ENCODE measurements around the gene PTPRK. TPM values are rescaled to one million over a fixed set of nuclear protein-coding genes. Genes with fewer than 3 reads are reported as not detected.
"Not testable (repeated sequence)": the region's sequence is repeated elsewhere in the genome, so short reads cannot be mapped to it uniquely, and the experiment has no call there.

Gene PTPRK
- total RNA-seq, 1 donor from 2014 or later: 13.6 TPM

GRCh38 chr6:128032042-128032441 is 488.4 kb downstream of the PTPRK start:
- DNase-seq (ENCODE audit: low spot score): no peak

DNA sequence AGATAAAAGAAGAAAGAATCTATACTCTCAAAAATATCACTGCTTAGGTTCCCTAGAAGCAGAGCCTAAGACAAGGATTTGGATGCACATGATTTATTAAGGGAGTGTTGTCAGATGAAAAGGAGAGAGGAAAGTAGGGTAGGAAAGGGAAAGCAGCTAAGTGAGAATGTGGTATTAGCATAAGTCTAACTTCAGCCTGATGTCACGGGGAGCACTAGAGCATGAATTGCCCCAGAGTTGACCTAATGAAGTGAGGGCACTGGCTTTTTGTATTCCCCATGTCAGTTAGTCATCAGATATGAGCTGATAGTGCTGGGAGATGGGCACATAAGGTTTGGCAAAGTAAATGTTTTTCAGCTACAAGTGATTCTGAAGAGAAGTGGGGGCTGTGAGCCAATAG is 490.6 kb downstream of the PTPRK start:
- no peak for DNase-seq (ENCODE audit: low spot score)

DNA sequence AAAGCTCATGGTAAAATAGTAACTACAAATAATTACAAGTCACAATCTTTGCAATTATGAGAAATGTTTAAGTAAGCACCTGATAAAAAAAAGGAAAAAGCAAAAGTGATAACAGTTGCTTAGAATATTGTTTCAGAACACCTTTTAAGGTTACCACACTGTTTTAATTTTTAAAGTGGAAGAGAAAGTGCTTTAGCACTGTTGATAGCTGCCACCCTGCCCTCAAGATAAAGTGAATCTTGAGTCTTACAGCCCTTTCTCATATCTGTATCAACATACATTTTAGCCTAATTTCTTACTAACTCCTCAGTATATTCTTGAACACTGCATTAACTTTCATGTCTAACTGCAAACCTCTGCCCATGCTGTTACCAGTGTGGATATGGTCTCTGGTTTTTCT is 492.2 kb downstream of the PTPRK start:
- DNase-seq (ENCODE audit: low spot score): no peak

DNA sequence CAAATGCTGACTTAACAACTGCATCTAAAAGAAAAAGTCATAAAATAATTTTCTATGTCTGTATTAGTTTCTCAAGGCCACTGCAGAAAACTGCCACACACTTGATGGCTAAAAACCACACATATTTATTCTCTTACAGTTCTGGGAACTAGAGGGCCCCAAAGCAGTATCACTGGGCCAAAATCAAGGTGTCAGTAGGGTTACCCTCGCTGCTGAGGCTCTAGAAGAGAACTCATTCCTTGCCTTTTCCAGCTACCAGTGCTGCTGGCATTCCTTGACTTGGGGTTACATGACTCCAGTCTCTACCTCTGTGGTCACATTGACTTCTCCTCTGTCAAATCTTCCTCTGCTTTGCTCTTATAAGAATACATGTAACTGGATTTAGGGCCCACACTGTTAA is 494.9 kb downstream of the PTPRK start:
- no peak for DNase-seq (ENCODE audit: low spot score)

GRCh38 chr6:128024969-128025368 is 495.4 kb downstream of the PTPRK start:
- DNase-seq (ENCODE audit: low spot score): no peak

- DNase-seq (ENCODE audit: low spot score): no peak
Measured at GRCh38 chr6:128024046-128024445, 496.4 kb downstream of the PTPRK start.

- no peak for DNase-seq (ENCODE audit: low spot score)
Measured at GRCh38 chr6:128018821-128019220, 501.6 kb downstream of the PTPRK start.

DNA sequence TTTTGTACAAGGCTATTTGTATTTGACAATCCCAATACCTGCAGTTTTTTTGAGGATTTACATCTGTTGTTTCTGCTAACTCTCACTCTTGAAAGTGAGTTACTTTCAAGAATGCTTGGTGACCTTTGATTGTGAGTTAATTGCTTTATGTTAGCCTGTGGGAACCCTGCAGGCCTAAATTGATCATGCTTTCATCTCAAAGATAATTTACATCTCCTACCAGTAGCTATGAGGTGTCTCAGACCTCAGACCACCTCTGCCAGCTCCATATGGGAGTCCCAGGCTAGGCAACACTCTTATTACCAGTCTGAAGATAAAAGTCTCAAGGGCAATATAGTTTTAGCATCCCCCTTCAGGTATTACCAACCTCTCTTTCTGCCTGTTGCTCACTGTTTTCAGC is 503.1 kb downstream of the PTPRK start:
- no peak for DNase-seq (ENCODE audit: low spot score)

GRCh38 chr6:128007658-128008057 is 512.7 kb downstream of the PTPRK start:
- no peak for DNase-seq (ENCODE audit: low spot score)

DNA sequence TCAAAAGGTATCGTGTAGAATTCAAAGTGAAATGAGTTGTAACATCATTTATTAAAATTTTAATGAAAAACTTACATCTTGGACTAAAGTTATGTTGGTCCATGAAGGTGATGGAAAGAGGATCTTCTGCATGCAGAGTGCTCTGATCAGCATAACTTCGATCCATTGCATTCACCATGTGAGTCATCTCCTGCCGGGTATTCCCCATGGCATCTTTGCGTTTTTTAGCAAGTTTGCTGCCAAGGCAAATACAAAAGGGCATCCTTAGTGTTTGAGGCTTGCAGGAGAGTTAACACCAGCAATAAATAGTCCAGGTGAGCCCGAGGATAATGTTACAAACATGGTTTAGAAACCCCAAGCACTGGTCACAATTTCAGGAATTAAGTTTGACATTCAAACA is 515.4 kb downstream of the PTPRK start:
- no peak for DNase-seq (ENCODE audit: low spot score)

- DNase-seq (ENCODE audit: low spot score): no peak
Measured at GRCh38 chr6:128000363-128000762, 520.0 kb downstream of the PTPRK start.

- DNase-seq (ENCODE audit: low spot score): no peak
Measured at GRCh38 chr6:127998985-127999384, 521.4 kb downstream of the PTPRK start.

GRCh38 chr6:127997496-127998164 is 522.8 kb downstream of the PTPRK start:
- no peak for DNase-seq (ENCODE audit: low spot score)

DNA sequence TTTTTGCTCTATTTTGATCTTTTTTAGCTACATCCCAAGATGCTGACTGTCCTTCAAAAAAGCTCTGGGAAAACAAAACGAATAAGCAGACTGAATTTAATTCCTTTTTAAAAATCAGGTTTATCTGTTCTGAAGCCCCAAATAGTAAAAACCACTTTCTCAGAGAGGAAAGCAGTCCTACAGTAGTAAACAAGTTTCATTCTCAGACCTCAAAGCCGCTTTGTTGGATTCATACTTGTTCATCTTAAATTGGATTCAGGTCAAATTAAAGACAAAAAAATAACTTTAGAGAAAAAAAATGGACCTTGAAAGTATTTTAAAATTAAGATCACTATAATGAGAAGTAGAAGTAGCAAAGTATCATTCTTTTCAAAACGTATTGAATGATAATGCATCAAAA is 523.5 kb downstream of the PTPRK start:
- DNase-seq (ENCODE audit: low spot score): no peak

- DNase-seq (ENCODE audit: low spot score): no peak
Measured at GRCh38 chr6:127992144-127992543, 528.3 kb downstream of the PTPRK start.

DNA sequence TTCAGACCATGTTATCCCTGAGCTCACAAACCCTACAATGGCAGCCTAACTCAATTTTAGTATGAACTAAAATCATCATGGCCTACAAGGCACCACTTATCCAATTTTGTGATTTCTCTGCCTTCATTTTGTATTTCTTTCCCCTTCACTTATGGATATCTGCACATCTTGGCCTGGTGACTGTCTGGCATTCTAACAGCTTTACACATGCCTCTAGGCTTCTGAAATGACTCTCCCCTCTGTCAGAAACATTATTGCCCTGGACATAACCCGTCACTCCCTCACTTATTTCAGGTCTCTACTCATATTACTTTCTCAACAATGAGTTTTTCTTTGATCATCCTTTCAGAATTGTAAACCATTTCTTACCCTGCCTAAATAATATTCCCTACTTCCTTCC is 530.3 kb downstream of the PTPRK start:
- no peak for DNase-seq (ENCODE audit: low spot score)

GRCh38 chr6:127980996-127981395 is 539.4 kb downstream of the PTPRK start:
- DNase-seq (ENCODE audit: low spot score): no peak

DNA sequence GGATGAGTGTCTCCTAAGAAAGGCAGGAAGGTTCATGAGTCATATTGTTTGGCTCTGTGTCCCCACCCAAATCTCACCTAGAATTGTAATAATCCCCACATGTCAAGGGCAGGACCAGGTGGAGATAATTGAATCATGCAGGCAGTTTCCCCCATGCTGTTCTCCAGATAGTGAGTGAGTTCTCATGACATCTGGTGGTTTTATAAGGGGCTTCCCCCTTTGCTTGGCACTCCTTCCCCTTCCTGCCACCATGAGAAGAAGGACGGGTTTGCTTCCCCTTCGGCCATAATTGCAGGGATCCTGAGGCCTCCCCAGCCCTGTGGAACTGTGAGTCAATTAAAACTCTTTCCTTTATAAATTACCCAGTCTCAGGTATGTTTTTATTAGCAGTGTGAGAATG is 542.2 kb downstream of the PTPRK start:
- not testable (repeated sequence) for DNase-seq (ENCODE audit: low spot score)

DNA sequence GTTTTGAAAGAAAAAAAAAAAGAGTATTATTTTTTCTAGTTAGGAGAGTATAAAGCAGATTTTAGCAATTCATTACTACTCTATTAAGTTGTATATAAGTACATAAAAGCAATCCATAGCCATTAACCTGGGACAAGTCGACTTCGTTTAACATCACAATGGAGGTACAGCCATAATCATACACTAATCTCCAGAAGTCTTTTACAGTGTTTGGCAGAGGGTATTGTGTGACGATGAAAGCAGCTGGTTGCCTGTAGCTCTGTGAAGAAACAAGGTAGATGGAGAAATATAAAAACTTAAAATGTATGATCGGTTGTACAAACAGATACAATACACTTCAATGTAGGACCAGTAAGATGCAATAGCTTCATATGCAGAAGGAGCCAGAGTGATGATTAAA is 543.6 kb downstream of the PTPRK start:
- no peak for DNase-seq (ENCODE audit: low spot score)

GRCh38 chr6:127976111-127976510 is 544.3 kb downstream of the PTPRK start:
- DNase-seq (ENCODE audit: low spot score): no peak

DNA sequence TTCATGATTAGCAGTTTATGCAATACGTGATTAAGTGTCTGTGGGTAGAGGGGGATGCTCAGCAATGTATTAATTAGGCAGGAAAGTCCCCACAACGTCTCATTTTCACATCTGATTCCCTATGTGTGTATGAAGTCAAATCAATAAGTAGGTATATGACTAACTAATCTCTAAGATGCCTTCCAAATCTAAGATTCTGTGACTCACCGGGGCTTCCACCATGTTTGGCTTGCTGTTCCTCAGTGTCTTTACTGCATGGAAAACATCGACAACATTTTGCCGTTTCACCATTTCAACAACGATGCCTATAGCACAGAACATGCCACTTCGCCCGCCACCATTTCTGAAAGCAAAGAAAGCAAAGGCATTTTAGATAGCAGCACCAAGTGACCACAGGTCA is 547.6 kb downstream of the PTPRK start:
- no peak for DNase-seq (ENCODE audit: low spot score)

- DNase-seq (ENCODE audit: low spot score): no peak
Measured at GRCh38 chr6:127971945-127972391, 548.4 kb downstream of the PTPRK start.

DNA sequence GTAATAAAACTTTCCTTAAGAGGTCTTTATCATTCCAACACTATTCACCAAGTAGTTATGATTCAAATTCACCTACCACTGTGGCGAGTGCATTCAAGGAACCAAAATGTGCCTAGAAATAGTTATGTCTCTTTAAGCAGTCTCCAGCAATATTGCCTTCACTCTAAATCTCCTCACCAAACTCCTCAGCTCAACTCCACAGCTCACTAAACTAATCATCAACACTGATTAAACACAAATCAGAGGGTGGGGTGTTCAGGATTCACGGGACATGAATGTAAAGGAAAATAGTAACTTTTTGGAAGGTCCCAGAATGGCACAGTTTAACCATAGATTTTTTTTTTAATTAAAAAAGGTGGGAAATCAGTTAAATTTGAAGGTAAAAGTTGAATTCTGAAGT is 549.0 kb downstream of the PTPRK start:
- no peak for DNase-seq (ENCODE audit: low spot score)

- no peak for DNase-seq (ENCODE audit: low spot score)
Measured at GRCh38 chr6:127969701-127970100, 550.7 kb downstream of the PTPRK start.
